ENCODE results near the gene PHF21A.

The PHF21A gene

GRCh38 chr11:46107780-46108179, 13.5 kb downstream of the PHF21A start:
- H2BK15ac ChIP-seq (ENCODE audit: low read depth, poor library complexity, severe bottlenecking): no peak overlapping the region
- peaks cover 12% of the 10 kb centered on the region for H3K79me1 ChIP-seq (replicated peaks; ENCODE audit: low read length, poor library complexity, severe bottlenecking)
- H2BK12ac ChIP-seq (ENCODE audit: low read length in 2 of 2): no peak overlapping the region
- H3K36me3 ChIP-seq (ENCODE audit: control insufficient read depth in 1 of 2, insufficient read depth in 2 of 2, low read depth in 1 of 2, low read length in 2 of 2): no peaks in the 10 kb centered on the region
- H3K9ac ChIP-seq (ENCODE audit: low read length): no peak overlapping the region
- no peak overlapping the region for H2AK5ac ChIP-seq (ENCODE audit: low read length, severe bottlenecking)
- no peaks in the 10 kb centered on the region for H3K9me3 ChIP-seq (ENCODE audit: control insufficient read depth, low read length)
- no peak overlapping the region for H2AFZ ChIP-seq (ENCODE audit: low read depth, low read length)
- H3K14ac ChIP-seq (ENCODE audit: low read length in 2 of 2): no peak overlapping the region
- peaks cover 4% of the 10 kb centered on the region for H3K4me1 ChIP-seq (ENCODE audit: control insufficient read depth, insufficient read depth, low read depth, low read length)
- no peak overlapping the region for H4K91ac ChIP-seq (ENCODE audit: low read length)
- H4K8ac ChIP-seq (ENCODE audit: low read length): no peak overlapping the region
- no peak overlapping the region for H3K23ac ChIP-seq (ENCODE audit: low read length in 2 of 2)
- WGBS: no CpG with 5 or more reads among the region's 2 CpGs
- H3K27me3 ChIP-seq (ENCODE audit: control insufficient read depth in 1 of 2, insufficient read depth in 1 of 2, low read length in 2 of 2): no peaks in the 10 kb centered on the region
- no peak overlapping the region for H3K4me2 ChIP-seq (ENCODE audit: low read length, poor library complexity, severe bottlenecking)
- no peak overlapping the region for H3K27ac ChIP-seq (ENCODE audit: low read length, poor library complexity, severe bottlenecking)
- no peak overlapping the region for H3K18ac ChIP-seq (ENCODE audit: low read depth in 1 of 2, low read length in 2 of 2)
- no peak for DNase-seq
- no peak overlapping the region for H3K4ac ChIP-seq (ENCODE audit: low read depth in 1 of 2, low read length in 2 of 2)
- H2BK5ac ChIP-seq (ENCODE audit: low read depth, low read length, poor library complexity, severe bottlenecking): no peak overlapping the region
- H3K4me3 ChIP-seq (ENCODE audit: insufficient read depth in 1 of 2, low read depth in 1 of 2, low read length in 2 of 2): no peak overlapping the region
- H2BK120ac ChIP-seq (ENCODE audit: low read depth, low read length): no peak overlapping the region

GRCh38 chr11:46107408-46107718, 13.9 kb downstream of the PHF21A start:
- WGBS: no CpG with 5 or more reads among the region's 4 CpGs

GRCh38 chr11:46106530-46107407, 14.5 kb downstream of the PHF21A start:
- H3K4me2 ChIP-seq (ENCODE audit: low read length, poor library complexity, severe bottlenecking): no peak overlapping the region
- H3K79me1 ChIP-seq (replicated peaks; ENCODE audit: low read length, poor library complexity, severe bottlenecking): peaks cover 12% of the 10 kb centered on the region
- no peaks in the 10 kb centered on the region for H3K36me3 ChIP-seq (ENCODE audit: control insufficient read depth in 1 of 2, insufficient read depth in 2 of 2, low read depth in 1 of 2, low read length in 2 of 2)
- H2BK15ac ChIP-seq (ENCODE audit: low read depth, poor library complexity, severe bottlenecking): no peak overlapping the region
- H4K8ac ChIP-seq (ENCODE audit: low read length): no peak overlapping the region
- H3K18ac ChIP-seq (ENCODE audit: low read depth in 1 of 2, low read length in 2 of 2): no peak overlapping the region
- no peak overlapping the region for H2BK5ac ChIP-seq (ENCODE audit: low read depth, low read length, poor library complexity, severe bottlenecking)
- H3K27me3 ChIP-seq (ENCODE audit: control insufficient read depth in 1 of 2, insufficient read depth in 1 of 2, low read length in 2 of 2): no peaks in the 10 kb centered on the region
- peak; percentile 71 for DNase-seq
- H3K23ac ChIP-seq (ENCODE audit: low read length in 2 of 2): no peak overlapping the region
- no peak overlapping the region for H3K4ac ChIP-seq (ENCODE audit: low read depth in 1 of 2, low read length in 2 of 2)
- H2BK12ac ChIP-seq (ENCODE audit: low read length in 2 of 2): no peak overlapping the region
- no peak overlapping the region for H3K4me3 ChIP-seq (ENCODE audit: insufficient read depth in 1 of 2, low read depth in 1 of 2, low read length in 2 of 2)
- H3K27ac ChIP-seq (ENCODE audit: low read length, poor library complexity, severe bottlenecking): no peak overlapping the region
- no peak overlapping the region for H3K9ac ChIP-seq (ENCODE audit: low read length)
- WGBS: 50% methylated on average over 5 of the region's 5 CpGs
- H3K4me1 ChIP-seq (ENCODE audit: control insufficient read depth, insufficient read depth, low read depth, low read length): peaks cover 4% of the 10 kb centered on the region
- no peaks in the 10 kb centered on the region for H3K9me3 ChIP-seq (ENCODE audit: control insufficient read depth, low read length)
- H2BK120ac ChIP-seq (ENCODE audit: low read depth, low read length): no peak overlapping the region
- H4K91ac ChIP-seq (ENCODE audit: low read length): no peak overlapping the region
- no peak overlapping the region for H3K14ac ChIP-seq (ENCODE audit: low read length in 2 of 2)
- no peak overlapping the region for H2AFZ ChIP-seq (ENCODE audit: low read depth, low read length)
- H2AK5ac ChIP-seq (ENCODE audit: low read length, severe bottlenecking): no peak overlapping the region

More at GRCh38 chr11:46107408-46107718, 13.9 kb downstream of the PHF21A start:
- Histone ChIP-seq H2BK120ac (ENCODE audit: low read depth, low read length) (no peak overlapping the region), H4K8ac (ENCODE audit: low read length) (no peak overlapping the region), H3K23ac (ENCODE audit: low read length in 2 of 2) (no peak overlapping the region), H2BK15ac (ENCODE audit: low read depth, poor library complexity, severe bottlenecking) (no peak overlapping the region), H2AK5ac (ENCODE audit: low read length, severe bottlenecking) (no peak overlapping the region), H3K4me2 (ENCODE audit: low read length, poor library complexity, severe bottlenecking) (no peak overlapping the region), H3K27me3 (ENCODE audit: control insufficient read depth in 1 of 2, insufficient read depth in 1 of 2, low read length in 2 of 2) (no peaks in the 10 kb centered on the region), H3K4me3 (ENCODE audit: insufficient read depth in 1 of 2, low read depth in 1 of 2, low read length in 2 of 2) (no peak overlapping the region), H3K27ac (ENCODE audit: low read length, poor library complexity, severe bottlenecking) (no peak overlapping the region), H3K18ac (ENCODE audit: low read depth in 1 of 2, low read length in 2 of 2) (no peak overlapping the region), H2AFZ (ENCODE audit: low read depth, low read length) (no peak overlapping the region), H2BK5ac (ENCODE audit: low read depth, low read length, poor library complexity, severe bottlenecking) (no peak overlapping the region), H2BK12ac (ENCODE audit: low read length in 2 of 2) (no peak overlapping the region), H3K9me3 (ENCODE audit: control insufficient read depth, low read length) (no peaks in the 10 kb centered on the region), H3K14ac (ENCODE audit: low read length in 2 of 2) (no peak overlapping the region), H3K79me1 (replicated peaks; ENCODE audit: low read length, poor library complexity, severe bottlenecking) (peaks cover 12% of the 10 kb centered on the region), H3K4me1 (ENCODE audit: control insufficient read depth, insufficient read depth, low read depth, low read length) (peaks cover 4% of the 10 kb centered on the region), H4K91ac (ENCODE audit: low read length) (no peak overlapping the region), H3K9ac (ENCODE audit: low read length) (no peak overlapping the region), H3K36me3 (ENCODE audit: control insufficient read depth in 1 of 2, insufficient read depth in 2 of 2, low read depth in 1 of 2, low read length in 2 of 2) (no peaks in the 10 kb centered on the region), H3K4ac (ENCODE audit: low read depth in 1 of 2, low read length in 2 of 2) (no peak overlapping the region)
- no peak for DNase-seq

GRCh38 chr11:46105926-46106325, 15.3 kb downstream of the PHF21A start:
- no peak overlapping the region for H2BK12ac ChIP-seq (ENCODE audit: low read length in 2 of 2)
- H3K36me3 ChIP-seq (ENCODE audit: control insufficient read depth in 1 of 2, insufficient read depth in 2 of 2, low read depth in 1 of 2, low read length in 2 of 2): no peaks in the 10 kb centered on the region
- 86% methylated on average over 1 of the region's 2 CpGs for WGBS
- no peak overlapping the region for H4K8ac ChIP-seq (ENCODE audit: low read length)
- H3K4ac ChIP-seq (ENCODE audit: low read depth in 1 of 2, low read length in 2 of 2): no peak overlapping the region
- H4K91ac ChIP-seq (ENCODE audit: low read length): no peak overlapping the region
- H2AK5ac ChIP-seq (ENCODE audit: low read length, severe bottlenecking): no peak overlapping the region
- H3K9me3 ChIP-seq (ENCODE audit: control insufficient read depth, low read length): no peaks in the 10 kb centered on the region
- no peak overlapping the region for H3K4me2 ChIP-seq (ENCODE audit: low read length, poor library complexity, severe bottlenecking)
- no peak overlapping the region for H3K18ac ChIP-seq (ENCODE audit: low read depth in 1 of 2, low read length in 2 of 2)
- H2BK5ac ChIP-seq (ENCODE audit: low read depth, low read length, poor library complexity, severe bottlenecking): no peak overlapping the region
- H3K23ac ChIP-seq (ENCODE audit: low read length in 2 of 2): no peak overlapping the region
- H2AFZ ChIP-seq (ENCODE audit: low read depth, low read length): no peak overlapping the region
- DNase-seq: no peak
- no peak overlapping the region for H3K9ac ChIP-seq (ENCODE audit: low read length)
- H2BK120ac ChIP-seq (ENCODE audit: low read depth, low read length): no peak overlapping the region
- H2BK15ac ChIP-seq (ENCODE audit: low read depth, poor library complexity, severe bottlenecking): no peak overlapping the region
- peaks cover 4% of the 10 kb centered on the region for H3K4me1 ChIP-seq (ENCODE audit: control insufficient read depth, insufficient read depth, low read depth, low read length)
- H3K27me3 ChIP-seq (ENCODE audit: control insufficient read depth in 1 of 2, insufficient read depth in 1 of 2, low read length in 2 of 2): no peaks in the 10 kb centered on the region
- no peak overlapping the region for H3K4me3 ChIP-seq (ENCODE audit: insufficient read depth in 1 of 2, low read depth in 1 of 2, low read length in 2 of 2)
- peaks cover 13% of the 10 kb centered on the region for H3K79me1 ChIP-seq (replicated peaks; ENCODE audit: low read length, poor library complexity, severe bottlenecking)
- H3K27ac ChIP-seq (ENCODE audit: low read length, poor library complexity, severe bottlenecking): no peak overlapping the region
- H3K14ac ChIP-seq (ENCODE audit: low read length in 2 of 2): no peak overlapping the region
